Spleen (tissue), 11 donors: ENCODE results near the gene DPEP2. TPM values are rescaled to one million over a fixed set of nuclear protein-coding genes. Genes with fewer than 3 reads are reported as not detected.

Experiments
- DNase-seq: peaks from one replicate; pipeline ENCODE4 v3.0.0-alpha.2; 2020
- H3K27ac ChIP-seq, 8 donors: fragments of 200-600 bp; sonication (generic) in 7 of 8; 1 replicate in 4 of 8; 2 replicates in 4 of 8; pipeline versions ENCODE4 v1.5.0 to v1.8.0; 2016 to 2021; ENCODE audit warnings: inconsistent platforms in 4 of 8, mild to moderate bottlenecking in 4 of 8, moderate library complexity in 1 of 8
- H3K27me3 ChIP-seq, 7 donors: fragments of 200-600 bp; sonication (generic) in 6 of 7; replicated peaks in 1 of 7; 1 replicate in 4 of 7; 2 replicates in 3 of 7; pipeline versions ENCODE4 v1.5.0 to v1.8.0; 2016 to 2021; ENCODE audit warnings: inconsistent platforms in 3 of 7, mild to moderate bottlenecking in 1 of 7
- H3K36me3 ChIP-seq, 6 donors: fragments of 200-600 bp; sonication (generic) in 5 of 6; 1 replicate in 4 of 6; 2 replicates in 2 of 6; pipeline versions ENCODE4 v1.5.0 to v1.8.0; 2016 to 2021; ENCODE audit warnings: inconsistent platforms in 2 of 6
- H3K4me1 ChIP-seq, 6 donors: fragments of 200-600 bp; sonication (generic) in 5 of 6; 1 replicate in 3 of 6; 2 replicates in 3 of 6; pipeline versions ENCODE4 v1.5.0 to v1.8.0; 2016 to 2021; ENCODE audit warnings: inconsistent platforms in 3 of 6
- H3K4me3 ChIP-seq, 8 donors: fragments of 200-600 bp; sonication (generic) in 7 of 8; 1 replicate in 4 of 8; 2 replicates in 4 of 8; pipeline versions ENCODE4 v1.5.0 to v1.8.0; 2016 to 2021; ENCODE audit warnings: inconsistent platforms in 4 of 8, mild to moderate bottlenecking in 4 of 8, moderate library complexity in 2 of 8
- H3K9me3 ChIP-seq, 8 donors: fragments of 200-600 bp; sonication (generic) in 7 of 8; 1 replicate in 4 of 8; 2 replicates in 4 of 8; pipeline versions ENCODE4 v1.5.0 to v1.8.0; 2016 to 2021; ENCODE audit warnings: inconsistent platforms in 4 of 8
- CTCF ChIP-seq, 11 experiments: fragments of 200-600 bp in 7 of 11; fragments of 450-650 bp in 4 of 11; sonication (generic) in 4 of 11; IDR thresholded peaks in 8 of 11; conservative IDR thresholded peaks in 3 of 11; 1 replicate in 7 of 11; 2 replicates in 4 of 11; pipeline versions ENCODE4 v1.4.0 to v1.8.0; 2016 to 2021; ENCODE audit warnings: antibody characterized with exemption in 11 of 11, inconsistent platforms in 4 of 11, mild to moderate bottlenecking in 1 of 11
- POLR2A ChIP-seq, 3 donors: fragments of 450-650 bp; IDR thresholded peaks; one replicate each; pipeline ENCODE4 v1.5.1; 2017; ENCODE audit warnings: antibody characterized with exemption in 3 of 3, mild to moderate bottlenecking in 1 of 3
- POLR2AphosphoS5 ChIP-seq, 3 donors: sonication (generic); formaldehyde crosslinking; IDR thresholded peaks; one replicate each; pipeline ENCODE4 v1.5.1; 2017; ENCODE audit warnings: antibody characterized with exemption in 3 of 3
- WGBS, 5 donors: extraction: QIAGEN DNeasy Blood & Tissue Kit in 3 of 5; methylation state at CpG; one replicate each; pipeline versions ENCODE4 v1.1.5 to v1.1.7; 2013 to 2018; 5-methylcytosine and 5-hydroxymethylcytosine counted together
- intact Hi-C: fragments of 100-400 bp; cut with DNase I; formaldehyde crosslinking; loops from one replicate; pipeline ENCODE4 v1.15.0; 2023; ENCODE audit warnings: low total_unique reads
- polyA plus RNA-seq, 3 donors: library from polyadenylated mRNA; stranded (reverse); fragments of 200-250 nt; gene quantifications; one replicate each; pipeline ENCODE4 v1.2.1, GENCODE V29; 2013
- total RNA-seq, 7 donors: library from RNA; depleted of rRNA in 3 of 7; stranded (reverse); fragments of >200 nt in 3 of 7; fragmentation: NEBNext Ultra II Directional in 4 of 7; extraction: Animal tissue kit (Norgen Biotek cat#: 25700) in 4 of 7; gene quantifications; one replicate each; pipeline versions ENCODE4 v1.1.0 to v1.2.1, GENCODE V29; 2016 to 2021
- donor health status: healthy with polysubstance abuse.
- donor health status: DM: no; HTN: no; CAD: no; lungs with moderate emphysema.
- donor health status: DM: no; HTN: no; CAD: no.
- donor health status: Bipolar disorder and iron deficiency.
- donor health status: healthy.
- donor health status: DM: no; HTN: no; CAD: no.
- donor health status: DM: yes; HTN: yes; CAD: no.

DPEP2 gene
- total and polyA plus RNA-seq, 10 donors: 18.6 to 79.6 (median 29.3) TPM

GRCh38 chr16:67965668-67966548 lies 33.4 kb downstream of the DPEP2 start:
- no peaks in the 10 kb centered on the region for H3K27me3 ChIP-seq
- H3K9me3 ChIP-seq: no peaks in the 10 kb centered on the region
- peaks cover 35 to 83% (median 56%) of the 10 kb centered on the region in 6 donors for H3K4me1 ChIP-seq
- TF ChIP-seq POLR2A (IDR thresholded peaks at IDR 0.05) (no peak), POLR2AphosphoS5 (IDR thresholded peaks at IDR 0.05) (no peak), CTCF (IDR thresholded peaks at IDR 0.05 in 8 of 11, conservative IDR thresholded peaks at IDR 0.05 in 3 of 11) (no peak)
- WGBS, 5 donors: 70 to 81% (median 76%) methylated on average over 10 to 11 of the region's 11 CpGs
- peak overlapping the region in 5 of 8 donors; percentile 7 to 92 (median 87) for H3K27ac ChIP-seq
- no peak for DNase-seq
- intact Hi-C loops: no loop called here
- H3K4me3 ChIP-seq: peak overlapping the region in 1 of 8 donors; percentile 74
- H3K36me3 ChIP-seq: peaks cover 0 to 27% (median 18%) of the 10 kb centered on the region in 6 donors

- intact Hi-C loops: no loop called here
- no peaks in the 10 kb centered on the region for H3K27me3 ChIP-seq
- H3K36me3 ChIP-seq: peaks cover 0 to 40% (median 28%) of the 10 kb centered on the region in 6 donors
- DNase-seq: no peak
- no peaks in the 10 kb centered on the region for H3K9me3 ChIP-seq
- 87 to 96% (median 94%) methylated on average over 6 of the region's 6 CpGs for WGBS, 5 donors
- no peak overlapping the region for H3K4me3 ChIP-seq
- H3K27ac ChIP-seq: peak overlapping the region in 3 of 8 donors; percentile 5 to 54 (median 47)
- TF ChIP-seq POLR2AphosphoS5 (IDR thresholded peaks at IDR 0.05) (no peak), CTCF (IDR thresholded peaks at IDR 0.05 in 8 of 11, conservative IDR thresholded peaks at IDR 0.05 in 3 of 11) (no peak), POLR2A (IDR thresholded peaks at IDR 0.05) (no peak)
- H3K4me1 ChIP-seq: peaks cover 44 to 95% (median 68%) of the 10 kb centered on the region in 6 donors
These were observed 34.7 kb downstream of the DPEP2 start for GRCh38 chr16:67964477-67965131.

- 60 to 81% (median 77%) methylated on average over 16 to 32 of the region's 32 CpGs for WGBS, 5 donors
- intact Hi-C loops: no loop called here
- TF ChIP-seq POLR2AphosphoS5 (IDR thresholded peaks at IDR 0.05) (peak in 2 of 3 donors; percentile 58 to 74), CTCF (IDR thresholded peaks at IDR 0.05 in 8 of 11, conservative IDR thresholded peaks at IDR 0.05 in 3 of 11) (no peak), POLR2A (IDR thresholded peaks at IDR 0.05) (no peak)
These were observed 35.5 kb downstream of the DPEP2 start for GRCh38 chr16:67963662-67964321.

More at GRCh38 chr16:67963662-67964321, 35.5 kb downstream of the DPEP2 start:
- Histone ChIP-seq H3K4me3 (peak overlapping the region in 2 of 8 donors; percentile 13 to 38), H3K27me3 (no peaks in the 10 kb centered on the region), H3K27ac (peak overlapping the region in 5 of 8 donors; percentile 5 to 54 (median 41)), H3K4me1 (peaks cover 44 to 95% (median 69%) of the 10 kb centered on the region in 6 donors), H3K9me3 (no peaks in the 10 kb centered on the region), H3K36me3 (peaks cover 0 to 48% (median 28%) of the 10 kb centered on the region in 6 donors)
- DNase-seq: peak; percentile 75
